ENCODE data around the gene FSCN2. TPM values are rescaled to one million over a fixed set of nuclear protein-coding genes. Genes with fewer than 3 reads are reported as not detected.

The FSCN2 gene
- total RNA-seq, 6 donors from 2014 or later, result 2.7 to 37.7 (median 3.9) TPM

DNA sequence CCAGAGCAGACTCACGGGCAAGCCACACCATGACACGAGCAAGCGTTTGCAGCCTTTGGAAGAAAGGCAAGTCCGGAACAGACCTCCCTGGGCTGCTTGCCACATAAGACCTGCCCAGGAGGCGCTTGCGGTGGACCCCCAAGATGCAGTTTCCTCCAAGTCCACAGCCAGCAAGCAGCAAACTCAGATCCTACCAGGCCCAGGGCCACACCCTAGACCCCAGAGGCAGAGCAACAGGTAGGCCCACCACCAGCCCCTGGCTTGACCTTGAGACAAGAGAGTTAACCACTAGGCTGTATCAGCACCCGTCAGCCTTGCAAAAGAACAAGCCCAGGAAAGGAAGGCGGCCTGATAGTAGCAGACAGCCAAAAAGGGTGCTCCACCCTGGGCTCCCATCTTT, 21.6 kb downstream of the FSCN2 start:
- no peaks in the 10 kb centered on the region for H3K9me3 ChIP-seq
- ATAC-seq (ENCODE audit: low FRiP score in 2 of 2) (no peak), DNase-seq (no peak)
- 93 to 95% methylated on average over 4 to 8 of the region's 8 CpGs for WGBS, 2 donors
- peaks cover 0 to 54% (median 46%) of the 10 kb centered on the region in 4 donors for H3K36me3 ChIP-seq
- TF ChIP-seq POLR2A (IDR thresholded peaks at IDR 0.05), result no peak
- TF ChIP-seq, protein P1, sequence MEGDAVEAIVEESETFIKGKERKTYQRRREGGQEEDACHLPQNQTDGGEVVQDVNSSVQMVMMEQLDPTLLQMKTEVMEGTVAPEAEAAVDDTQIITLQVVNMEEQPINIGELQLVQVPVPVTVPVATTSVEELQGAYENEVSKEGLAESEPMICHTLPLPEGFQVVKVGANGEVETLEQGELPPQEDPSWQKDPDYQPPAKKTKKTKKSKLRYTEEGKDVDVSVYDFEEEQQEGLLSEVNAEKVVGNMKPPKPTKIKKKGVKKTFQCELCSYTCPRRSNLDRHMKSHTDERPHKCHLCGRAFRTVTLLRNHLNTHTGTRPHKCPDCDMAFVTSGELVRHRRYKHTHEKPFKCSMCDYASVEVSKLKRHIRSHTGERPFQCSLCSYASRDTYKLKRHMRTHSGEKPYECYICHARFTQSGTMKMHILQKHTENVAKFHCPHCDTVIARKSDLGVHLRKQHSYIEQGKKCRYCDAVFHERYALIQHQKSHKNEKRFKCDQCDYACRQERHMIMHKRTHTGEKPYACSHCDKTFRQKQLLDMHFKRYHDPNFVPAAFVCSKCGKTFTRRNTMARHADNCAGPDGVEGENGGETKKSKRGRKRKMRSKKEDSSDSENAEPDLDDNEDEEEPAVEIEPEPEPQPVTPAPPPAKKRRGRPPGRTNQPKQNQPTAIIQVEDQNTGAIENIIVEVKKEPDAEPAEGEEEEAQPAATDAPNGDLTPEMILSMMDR (IDR thresholded peaks at IDR 0.05), result no peak
- no peak for TF ChIP-seq EP300 (IDR thresholded peaks at IDR 0.05)
- no peak for TF ChIP-seq POLR2AphosphoS5 (IDR thresholded peaks at IDR 0.05)
- no peak overlapping the region for H3K4me3 ChIP-seq
- no peak overlapping the region for H3K27ac ChIP-seq
- peaks cover 16 to 45% (median 22%) of the 10 kb centered on the region in 4 donors for H3K4me1 ChIP-seq
- H3K27me3 ChIP-seq, result no peaks in the 10 kb centered on the region

DNA sequence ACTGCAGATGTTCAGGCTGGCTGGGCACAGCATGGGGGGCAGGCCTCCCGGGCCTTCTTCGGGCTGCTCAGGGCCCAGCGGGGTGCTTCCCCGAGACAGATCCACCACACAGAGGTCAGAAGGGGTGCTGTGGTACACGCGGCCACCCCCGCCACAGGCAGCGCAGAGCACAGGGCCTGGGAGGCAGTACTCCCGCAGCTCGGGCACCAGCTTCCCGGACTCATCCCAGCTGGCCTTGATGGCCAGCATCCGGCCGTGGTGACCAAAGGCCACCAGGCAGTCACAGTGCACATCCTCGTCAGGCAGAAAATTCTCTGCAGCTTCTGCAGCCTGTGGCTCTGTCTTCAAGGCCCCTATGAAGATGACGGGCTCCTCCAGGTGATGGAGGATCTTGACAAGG, 22.1 kb downstream of the FSCN2 start:
- 93% methylated on average over 11 of the region's 15 CpGs; no CpG with 5 or more reads in 1 of the 2 donors for WGBS, 2 donors
- Histone ChIP-seq H3K4me3 (no peak overlapping the region), H3K27me3 (no peaks in the 10 kb centered on the region), H3K36me3 (peaks cover 0 to 50% (median 42%) of the 10 kb centered on the region in 4 donors), H3K27ac (no peak overlapping the region), H3K9me3 (no peaks in the 10 kb centered on the region), H3K4me1 (peaks cover 16 to 45% (median 22%) of the 10 kb centered on the region in 4 donors)
- peak in 1 of 2 donors; percentile 81 for DNase-seq
- ATAC-seq (ENCODE audit: low FRiP score in 2 of 2), result no peak
- TF ChIP-seq EP300 (IDR thresholded peaks at IDR 0.05), result no peak
- TF ChIP-seq, protein P1 (IDR thresholded peaks at IDR 0.05), result no peak
- no peak for TF ChIP-seq POLR2AphosphoS5 (IDR thresholded peaks at IDR 0.05)
- no peak for TF ChIP-seq POLR2A (IDR thresholded peaks at IDR 0.05)

DNA sequence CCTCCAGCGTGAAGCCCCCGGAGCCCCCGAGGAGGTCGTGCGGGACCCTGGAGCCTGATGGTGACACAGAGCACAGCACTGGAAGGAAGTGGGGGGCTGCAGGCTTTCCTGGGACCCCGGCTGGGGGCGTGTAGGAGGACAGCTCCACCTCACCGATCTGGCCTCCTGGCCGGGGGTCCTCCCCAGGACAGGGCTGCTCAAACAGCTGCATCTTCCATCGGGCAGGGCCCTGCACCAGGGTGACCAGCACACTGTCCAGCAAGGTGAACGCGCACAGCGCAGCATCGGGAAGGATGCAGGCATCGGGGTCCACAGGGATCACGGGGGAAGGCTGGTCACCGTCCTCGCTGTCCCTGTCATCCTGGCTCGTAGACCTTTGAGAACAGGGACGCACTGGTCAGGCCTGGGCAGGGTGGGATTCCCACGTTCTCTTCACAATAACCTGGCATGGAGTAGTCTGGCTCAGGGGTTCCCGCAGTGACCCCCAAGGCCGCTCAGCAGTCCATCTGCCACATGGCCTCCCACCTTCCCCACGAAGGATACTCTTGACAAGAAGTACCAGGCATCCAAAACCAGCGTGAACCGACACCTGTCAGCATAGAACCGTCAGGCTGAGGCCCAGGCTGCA, 22.8 kb downstream of the FSCN2 start:
- H3K27ac ChIP-seq, result peak overlapping the region in 1 of 4 donors; percentile 86
- peaks cover 16 to 49% (median 22%) of the 10 kb centered on the region in 4 donors for H3K4me1 ChIP-seq
- DNase-seq, result peak in 1 of 2 donors; percentile 71
- TF ChIP-seq EP300 (IDR thresholded peaks at IDR 0.05) (no peak), POLR2AphosphoS5 (IDR thresholded peaks at IDR 0.05) (no peak), POLR2A (IDR thresholded peaks at IDR 0.05) (no peak)
- TF ChIP-seq, protein P1 (IDR thresholded peaks at IDR 0.05), result no peak
- H3K9me3 ChIP-seq, result no peaks in the 10 kb centered on the region
- H3K27me3 ChIP-seq, result no peaks in the 10 kb centered on the region
- no peak for ATAC-seq (ENCODE audit: low FRiP score in 2 of 2)
- H3K36me3 ChIP-seq, result peaks cover 0 to 44% (median 35%) of the 10 kb centered on the region in 4 donors
- 88 to 90% methylated on average over 5 to 27 of the region's 27 CpGs for WGBS, 2 donors
- H3K4me3 ChIP-seq, result peak overlapping the region; percentile 68 to 98 (median 86)

DNA sequence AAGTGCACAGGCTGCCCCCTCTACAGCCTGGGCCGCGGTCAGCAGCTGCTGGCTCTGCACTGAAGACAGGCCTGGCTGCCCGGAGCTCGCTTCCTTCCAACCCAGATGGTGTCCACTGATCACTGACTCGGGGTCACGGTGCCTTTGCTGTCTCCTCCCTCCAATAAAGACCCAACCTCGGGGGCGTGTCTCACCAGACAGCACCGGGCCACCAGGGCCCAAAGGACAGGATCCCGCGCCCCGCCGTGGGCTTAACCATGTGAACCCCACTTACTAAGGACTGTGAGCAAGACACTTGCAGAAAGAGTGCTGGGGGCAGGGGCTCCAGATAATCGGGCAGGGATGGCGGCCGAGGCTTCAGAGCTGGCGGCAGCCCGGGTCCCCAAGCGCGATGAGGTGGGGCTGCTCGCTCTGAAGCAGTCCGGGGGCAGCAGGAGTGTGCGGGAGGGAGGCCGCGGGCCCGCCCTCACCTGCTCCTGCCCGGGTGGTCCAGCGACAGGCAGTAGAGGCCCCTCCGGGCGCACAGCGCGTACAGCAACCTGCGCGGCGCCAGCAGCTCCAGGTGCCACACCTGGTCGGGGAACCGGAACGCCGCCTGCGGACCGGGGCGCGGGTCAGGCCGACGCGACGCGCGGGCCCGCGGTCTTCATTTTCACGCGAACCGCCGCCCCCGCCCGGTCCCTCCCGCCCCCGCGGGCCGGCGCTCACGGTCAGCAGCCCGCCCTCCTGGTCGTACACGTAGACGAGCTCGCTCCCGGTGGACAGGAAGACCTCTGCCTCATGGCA, 23.5 kb downstream of the FSCN2 start:
- Histone ChIP-seq H3K9me3 (no peaks in the 10 kb centered on the region), H3K27me3 (no peaks in the 10 kb centered on the region), H3K4me3 (peak overlapping the region; percentile 68 to 98 (median 86)), H3K36me3 (peaks cover 0 to 44% (median 32%) of the 10 kb centered on the region in 4 donors), H3K27ac (peak overlapping the region; percentile 79 to 91 (median 87)), H3K4me1 (peaks cover 18 to 53% (median 22%) of the 10 kb centered on the region in 4 donors)
- TF ChIP-seq POLR2AphosphoS5 (IDR thresholded peaks at IDR 0.05), result no peak
- TF ChIP-seq, protein P1 (IDR thresholded peaks at IDR 0.05), result peak in 1 of 6 experiments; percentile 7
- DNase-seq, result peak in 1 of 2 donors; percentile 36
- WGBS, 2 donors, result 0 to 2% methylated on average over 9 to 18 of the region's 69 CpGs
- peak in 1 of 2 donors; percentile 51 for ATAC-seq (ENCODE audit: low FRiP score in 2 of 2)
